BE2C (cell line): ENCODE measurements around the gene TMEM145. TPM values are rescaled to one million over a fixed set of nuclear protein-coding genes. Genes with fewer than 3 reads are reported as not detected.
"Not testable (repeated sequence)": the region's sequence is repeated elsewhere in the genome, so short reads cannot be mapped to it uniquely, and the experiment has no call there.

Experiments
- DNase-seq: peaks from one replicate; pipeline ENCODE4 v3.0.0-alpha.2; 2020
- H3K27me3 ChIP-seq: fragments of 250-450 bp; sonication (Bioruptor Pico); 2 replicates; pipeline ENCODE4 v1.5.1; 2020; ENCODE audit warnings: mild to moderate bottlenecking
- H3K36me3 ChIP-seq: fragments of 250-450 bp; sonication (Bioruptor Pico); 2 replicates; pipeline ENCODE4 v1.5.1; 2020; ENCODE audit warnings: mild to moderate bottlenecking
- H3K4me1 ChIP-seq: fragments of 250-450 bp; sonication (Bioruptor Pico); 2 replicates; pipeline ENCODE4 v1.5.1; 2020
- H3K4me3 ChIP-seq: 2 replicates; pipeline ENCODE4 v1.5.1; 2011; ENCODE audit warnings: low read depth, low read length
- H3K9me3 ChIP-seq: fragments of 250-450 bp; sonication (Bioruptor Pico); 2 replicates; pipeline ENCODE4 v1.5.1; 2020
- polyA plus RNA-seq: library from polyadenylated mRNA; unstranded; fragments of >200 nt; gene quantifications from one replicate; pipeline ENCODE4 v1.2.1, GENCODE V29; 2012; ENCODE audit warnings: low read depth, missing spikeins; ENCODE audit not compliant: insufficient read length, insufficient read depth
- TF ChIP-seq, protein P1 (sequence below): IDR thresholded peaks from 2 replicates; pipeline ENCODE4 v1.5.1; 2012; ENCODE audit warnings: mild to moderate bottlenecking, low read depth, low read length

The TMEM145 gene
- polyA plus RNA-seq = 184 TPM

DNA sequence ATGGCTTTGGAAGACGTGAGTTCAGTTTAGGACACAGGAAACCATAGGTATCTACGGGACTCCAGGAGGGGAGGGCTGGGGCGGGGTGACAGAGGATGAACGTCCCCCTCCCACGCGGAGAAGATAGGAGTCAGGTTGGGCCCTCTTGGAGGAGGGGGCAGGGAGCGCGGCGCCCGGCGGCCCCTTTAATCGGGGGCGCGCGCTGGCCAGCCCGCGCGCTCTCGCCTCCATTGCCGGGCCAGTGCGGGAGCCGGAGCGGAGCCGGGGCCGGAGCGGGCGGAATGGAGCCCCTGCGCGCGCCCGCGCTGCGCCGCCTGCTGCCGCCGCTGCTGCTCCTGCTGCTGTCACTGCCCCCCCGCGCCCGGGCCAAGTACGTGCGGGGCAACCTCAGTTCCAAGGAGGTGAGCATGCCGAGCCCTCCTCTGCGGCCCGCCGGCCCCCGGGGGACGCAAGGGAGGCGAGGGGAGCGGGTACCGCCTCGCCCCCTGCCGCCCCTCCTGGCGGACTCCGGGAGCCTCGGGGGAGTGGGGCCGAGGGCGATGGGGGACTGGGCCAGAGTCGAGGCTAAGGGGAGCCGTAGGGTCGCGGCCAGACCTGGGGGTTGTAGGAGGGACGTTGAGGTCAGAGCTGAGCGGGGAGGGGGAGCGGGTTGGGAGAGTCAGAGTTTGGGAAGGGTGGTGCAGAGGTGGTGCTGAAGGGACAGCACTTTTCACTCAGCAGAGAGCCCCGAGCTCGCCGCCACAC lies at the start of gene TMEM145:
TMEM145 (plus strand) TSS at position 214 of the 744 bp plus-strand sequence; CDS start at position 282, 68 bp downstream.
- TF ChIP-seq, protein P1, sequence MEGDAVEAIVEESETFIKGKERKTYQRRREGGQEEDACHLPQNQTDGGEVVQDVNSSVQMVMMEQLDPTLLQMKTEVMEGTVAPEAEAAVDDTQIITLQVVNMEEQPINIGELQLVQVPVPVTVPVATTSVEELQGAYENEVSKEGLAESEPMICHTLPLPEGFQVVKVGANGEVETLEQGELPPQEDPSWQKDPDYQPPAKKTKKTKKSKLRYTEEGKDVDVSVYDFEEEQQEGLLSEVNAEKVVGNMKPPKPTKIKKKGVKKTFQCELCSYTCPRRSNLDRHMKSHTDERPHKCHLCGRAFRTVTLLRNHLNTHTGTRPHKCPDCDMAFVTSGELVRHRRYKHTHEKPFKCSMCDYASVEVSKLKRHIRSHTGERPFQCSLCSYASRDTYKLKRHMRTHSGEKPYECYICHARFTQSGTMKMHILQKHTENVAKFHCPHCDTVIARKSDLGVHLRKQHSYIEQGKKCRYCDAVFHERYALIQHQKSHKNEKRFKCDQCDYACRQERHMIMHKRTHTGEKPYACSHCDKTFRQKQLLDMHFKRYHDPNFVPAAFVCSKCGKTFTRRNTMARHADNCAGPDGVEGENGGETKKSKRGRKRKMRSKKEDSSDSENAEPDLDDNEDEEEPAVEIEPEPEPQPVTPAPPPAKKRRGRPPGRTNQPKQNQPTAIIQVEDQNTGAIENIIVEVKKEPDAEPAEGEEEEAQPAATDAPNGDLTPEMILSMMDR = no peak
- Histone ChIP-seq H3K36me3 (peaks cover 9% of the 10 kb centered on the region; the same call in 1 of the 2 replicates), H3K9me3 (no peaks in the 10 kb centered on the region), H3K27me3 (no peaks in the 10 kb centered on the region), H3K4me1 (no peaks in the 10 kb centered on the region), H3K4me3 (peak within 1 kb of the TSS; percentile 86)
- DNase-seq = peak; percentile 84

DNA sequence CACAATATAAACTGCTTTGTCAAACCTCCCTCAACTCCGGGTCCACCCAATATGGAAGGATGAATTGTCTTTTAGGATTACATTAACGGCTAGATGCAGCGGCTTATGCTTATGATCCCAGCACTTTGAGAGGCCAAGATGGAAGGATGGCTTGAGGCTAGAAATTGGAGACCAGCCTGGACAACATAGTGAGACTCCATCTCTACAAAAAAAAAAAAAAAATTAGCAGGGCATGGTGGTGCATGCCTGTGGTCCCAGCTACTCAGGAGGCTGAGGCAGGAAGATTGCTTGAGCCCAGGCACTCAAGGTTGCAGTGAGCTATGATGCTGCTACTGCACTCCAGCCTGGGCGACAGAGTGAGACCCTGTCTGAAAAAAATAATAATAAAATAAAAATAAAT lies 47.0 kb upstream of the TMEM145 start:
- not testable (repeated sequence) for H3K36me3 ChIP-seq, H3K27me3 ChIP-seq, H3K4me1 ChIP-seq, H3K9me3 ChIP-seq, DNase-seq, H3K4me3 ChIP-seq

DNA sequence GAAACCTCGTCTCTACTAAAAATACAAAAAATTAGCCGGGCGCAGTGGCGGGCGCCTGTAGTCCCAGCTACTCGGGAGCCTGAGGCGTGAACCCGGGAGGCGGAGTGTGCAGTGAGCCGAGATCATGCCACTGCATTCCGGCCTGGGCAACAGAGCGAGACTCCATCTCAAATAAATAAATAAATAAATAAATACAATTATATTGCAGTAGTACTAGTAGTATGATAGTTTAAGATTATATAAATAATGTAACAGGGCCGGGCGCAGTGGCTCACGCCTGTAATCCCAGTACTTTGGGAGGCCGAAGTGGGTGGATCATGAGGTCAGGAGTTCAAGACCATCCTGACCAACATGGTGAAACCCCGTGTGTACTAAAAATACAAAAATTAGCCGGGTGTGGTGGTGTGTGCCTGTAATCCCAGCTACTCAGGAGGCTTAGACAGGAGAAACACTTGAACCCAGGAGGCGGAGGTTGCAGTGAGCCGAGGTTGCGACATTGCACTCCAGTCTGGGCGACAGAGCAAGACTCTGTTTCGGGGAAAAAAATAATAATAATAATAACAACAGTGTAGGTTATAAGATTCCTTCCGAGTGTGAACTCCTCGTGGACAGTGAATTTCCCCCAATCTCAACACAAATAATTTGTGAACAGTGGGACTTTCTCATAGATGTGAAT lies 46.0 kb upstream of the TMEM145 start:
- H3K4me3 ChIP-seq = peak overlapping the region; percentile 86
- not testable (repeated sequence) for H3K27me3 ChIP-seq

DNA sequence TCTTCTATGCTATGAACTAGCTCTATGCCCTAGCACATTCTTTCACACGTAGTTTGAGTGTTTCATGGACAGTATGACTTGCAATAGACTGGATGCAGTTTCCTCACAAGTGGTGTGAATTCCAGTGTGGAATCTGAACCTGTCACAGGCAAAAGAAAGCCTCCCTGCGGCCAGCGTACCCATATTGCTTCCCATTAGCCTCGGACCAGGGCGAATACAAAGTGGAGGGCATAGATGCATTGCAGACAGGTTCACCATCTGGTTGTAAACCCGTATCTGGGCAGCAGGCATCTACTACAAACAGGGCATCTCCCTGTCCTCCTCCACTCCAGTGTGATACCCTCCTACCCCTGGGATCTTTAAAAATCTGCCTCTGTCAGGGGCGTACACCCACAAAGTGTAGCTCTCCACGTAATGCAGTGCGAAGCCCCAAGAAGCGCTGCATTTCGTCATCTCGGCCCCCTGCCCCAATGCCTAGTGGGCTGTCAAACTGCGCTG lies 45.4 kb upstream of the TMEM145 start:
- Histone ChIP-seq H3K36me3 (peaks cover 12% of the 10 kb centered on the region), H3K4me1 (no peaks in the 10 kb centered on the region), H3K27me3 (no peaks in the 10 kb centered on the region), H3K9me3 (no peaks in the 10 kb centered on the region), H3K4me3 (peak overlapping the region; percentile 86)
- DNase-seq = no peak
- TF ChIP-seq, protein P1 = no peak

More for the DNA sequence above, 46.0 kb upstream of the TMEM145 start:
- not testable (repeated sequence) for H3K36me3 ChIP-seq, H3K9me3 ChIP-seq, DNase-seq, H3K4me1 ChIP-seq

DNA sequence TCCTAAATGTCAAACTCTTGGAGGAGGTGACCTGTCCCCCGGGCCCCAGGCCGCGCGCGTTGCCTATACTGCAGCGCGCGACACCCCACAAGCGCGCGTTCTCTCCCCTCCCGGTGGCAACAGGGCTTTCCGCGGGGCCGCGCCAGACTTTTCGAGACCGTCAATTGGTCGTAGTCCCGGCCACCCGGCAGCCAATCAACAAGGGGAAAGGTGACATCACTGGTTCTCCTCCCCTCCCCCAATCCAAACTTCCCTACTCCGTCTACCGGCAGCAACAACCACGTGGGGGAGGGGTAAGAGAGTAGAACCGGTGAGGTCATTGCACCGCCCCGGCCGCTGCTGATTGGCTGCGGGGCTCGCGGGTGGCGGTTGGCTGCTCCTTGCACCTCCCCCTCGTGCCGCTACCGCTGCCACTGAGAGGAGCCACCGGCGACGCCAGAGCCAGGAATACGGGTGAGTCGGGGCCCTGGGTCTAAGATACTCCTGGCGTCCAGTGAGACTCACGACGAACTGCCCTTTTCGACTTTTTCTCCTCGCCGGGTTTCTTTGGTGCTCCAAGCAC lies 44.9 kb upstream of the TMEM145 start:
- H3K9me3 ChIP-seq = no peaks in the 10 kb centered on the region
- TF ChIP-seq, protein P1 = no peak
- H3K27me3 ChIP-seq = no peaks in the 10 kb centered on the region
- peak overlapping the region; percentile 86 for H3K4me3 ChIP-seq
- H3K4me1 ChIP-seq = no peaks in the 10 kb centered on the region
- peak; percentile 100 for DNase-seq
- peaks cover 17% of the 10 kb centered on the region for H3K36me3 ChIP-seq

DNA sequence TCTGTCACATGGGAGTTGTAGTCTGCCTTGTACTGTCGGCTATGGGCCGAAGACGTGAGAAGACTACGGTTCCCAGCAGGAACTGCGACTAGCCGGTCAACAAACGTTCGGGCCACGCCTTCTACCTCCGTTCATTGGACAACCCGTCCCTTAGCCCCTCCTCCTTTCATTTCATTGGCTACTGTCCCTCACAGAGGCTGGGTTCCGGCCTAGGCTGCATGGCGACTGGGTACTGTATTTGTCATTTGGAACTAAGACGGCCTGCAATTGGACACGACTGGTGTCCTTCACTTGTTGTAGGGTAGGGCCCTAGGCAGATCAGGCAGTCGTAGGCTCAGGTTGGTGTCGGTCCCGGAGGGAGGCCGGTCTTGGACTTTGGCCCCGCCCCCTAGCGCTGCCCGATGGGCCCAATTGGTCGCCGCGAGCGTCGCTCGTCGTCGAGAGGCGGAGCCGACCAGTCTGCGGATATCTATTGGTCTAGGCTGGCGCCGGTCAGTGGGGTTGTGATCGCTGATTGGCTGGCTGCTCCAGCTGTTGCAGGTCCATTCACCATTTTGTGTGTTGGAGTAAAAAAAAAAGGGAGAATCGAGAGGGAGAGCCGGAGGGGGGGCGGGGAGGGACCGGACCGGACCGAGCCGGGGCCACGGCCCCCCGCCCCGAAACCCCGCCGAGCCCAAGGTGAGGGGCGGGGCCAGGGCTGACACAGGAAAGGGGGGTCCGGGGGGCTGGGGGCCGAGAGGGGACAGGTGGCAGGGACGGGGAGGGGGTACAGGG lies 44.2 kb upstream of the TMEM145 start, which contains the start of gene CIC:
CIC (plus strand) TSS at position 549 of the 774 bp plus-strand sequence. CDS start 2,532 bp downstream, outside the sequence.
- peak; percentile 99 for DNase-seq
- H3K27me3 ChIP-seq = no peaks in the 10 kb centered on the region
- H3K9me3 ChIP-seq = no peaks in the 10 kb centered on the region
- no peaks in the 10 kb centered on the region for H3K4me1 ChIP-seq
- peak within 1 kb of the TSS; percentile 86 for H3K4me3 ChIP-seq
- H3K36me3 ChIP-seq = peaks cover 24% of the 10 kb centered on the region
- TF ChIP-seq, protein P1 = no peak
